OCI-LY3 (cell line): ENCODE results near the gene NAB2.

Experiments
- CTCF ChIP-seq: fragments of 200-600, 300-600 bp; sonication (generic); IDR thresholded peaks from 2 replicates; pipeline ENCODE4 v1.5.1; 2014; ENCODE audit warnings: antibody characterized with exemption, low read length, low read depth
- EZH2phosphoT487 ChIP-seq: fragments of 200-600 bp; shearing (Covaris generic); IDR thresholded peaks from 2 replicates; pipeline ENCODE4 v1.6.1; 2018; ENCODE audit warnings: antibody characterized with exemption, mixed run types, low read depth

GRCh38 chr12:57048423-57049118 lies 40.3 kb upstream of the NAB2 start:
- TF ChIP-seq EZH2phosphoT487 = no peak
- no peak for TF ChIP-seq CTCF
